PFSK-1 (cell line): Measurements from ENCODE around the gene FER.

Experiments used
- FOXP2 ChIP-seq: optimal IDR thresholded peaks from 2 replicates; pipeline ENCODE3; 2011; ENCODE audit warnings: borderline replicate concordance, control low read depth, inconsistent platforms; ENCODE audit not compliant: insufficient read depth; ENCODE audit errors: extremely low read length, extremely low read depth
- POLR2AphosphoS5 ChIP-seq: IDR thresholded peaks from 2 replicates; pipeline ENCODE4 v1.6.1; 2012; ENCODE audit warnings: low read depth, mild to moderate bottlenecking, control low read depth, low read length, moderate library complexity
- REST ChIP-seq, 2 experiments: IDR thresholded peaks; 2 replicates each; pipeline versions ENCODE4 v1.6.1 to v1.8.0; 2011 to 2012; ENCODE audit warnings: low read depth in 2 of 2, low read length in 2 of 2, control low read depth in 1 of 2, inconsistent platforms in 1 of 2, mild to moderate bottlenecking in 1 of 2, moderate library complexity in 1 of 2; ENCODE audit not compliant: insufficient read depth in 1 of 2
- SIN3A ChIP-seq: IDR thresholded peaks from 2 replicates; pipeline ENCODE4 v1.6.1; 2012; ENCODE audit warnings: mild to moderate bottlenecking, low read length, moderate library complexity, borderline replicate concordance; ENCODE audit not compliant: insufficient read depth
- TAF1 ChIP-seq: IDR thresholded peaks from 2 replicates; pipeline ENCODE4 v1.6.1; 2012; ENCODE audit warnings: low read length, control low read depth, borderline replicate concordance; ENCODE audit not compliant: insufficient read depth

The FER gene

GRCh38 chr5:108707141-108707540 is 40.6 kb upstream of the FER start:
- TF ChIP-seq POLR2AphosphoS5, result no peak

GRCh38 chr5:108711898-108712297 is 35.8 kb upstream of the FER start:
- no peak for TF ChIP-seq FOXP2
- no peak for TF ChIP-seq REST (IDR thresholded peaks at IDR 0.05; ENCODE audit: insufficient read depth in 1 of 2, low read depth in 2 of 2, low read length in 2 of 2)

- TF ChIP-seq FOXP2 (no peak), SIN3A (no peak), TAF1 (no peak), REST (IDR thresholded peaks at IDR 0.05; ENCODE audit: insufficient read depth in 1 of 2, low read depth in 2 of 2, low read length in 2 of 2) (no peak), POLR2AphosphoS5 (no peak)
Measured at GRCh38 chr5:108715408-108715807, 32.3 kb upstream of the FER start.

GRCh38 chr5:108720391-108720790 is 27.3 kb upstream of the FER start:
- TF ChIP-seq TAF1 (no peak), REST (IDR thresholded peaks at IDR 0.05; ENCODE audit: insufficient read depth in 1 of 2, low read depth in 2 of 2, low read length in 2 of 2) (no peak), FOXP2 (no peak), SIN3A (no peak), POLR2AphosphoS5 (no peak)

GRCh38 chr5:108726446-108727235 is 21.1 kb upstream of the FER start:
- TF ChIP-seq SIN3A (no peak), POLR2AphosphoS5 (no peak), TAF1 (no peak)

- TF ChIP-seq FOXP2, result no peak
- no peak for TF ChIP-seq SIN3A
- TF ChIP-seq POLR2AphosphoS5, result no peak
- no peak for TF ChIP-seq REST (IDR thresholded peaks at IDR 0.05; ENCODE audit: insufficient read depth in 1 of 2, low read depth in 2 of 2, low read length in 2 of 2)
- no peak for TF ChIP-seq TAF1
Measured at GRCh38 chr5:108727236-108727650, 20.5 kb upstream of the FER start.
